ENCODE data around the gene SLC4A1AP.

SLC4A1AP gene

DNA sequence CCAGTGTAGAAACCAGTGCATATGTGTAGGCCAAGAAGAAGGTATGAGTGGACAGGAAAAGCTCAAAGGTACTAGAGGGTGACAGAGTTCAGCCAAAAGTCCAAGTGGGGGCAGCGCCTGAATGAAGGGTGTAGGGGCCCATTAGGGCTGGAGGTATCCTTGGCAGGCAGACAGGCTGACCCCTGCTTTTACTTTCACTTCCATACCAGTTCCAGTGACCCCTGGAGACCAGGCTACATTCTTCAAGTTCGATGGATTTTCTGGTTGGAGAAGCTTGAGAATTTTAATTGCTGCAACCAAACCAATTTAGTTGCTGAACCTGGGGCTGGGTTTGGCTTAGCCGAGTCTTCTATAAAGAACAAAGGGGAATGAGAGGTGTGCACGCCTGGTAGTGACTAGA, 65.5 kb downstream of the SLC4A1AP start:
- DNase-seq (ENCODE audit: low read depth in 1 of 2, low spot score in 1 of 2) = no peak
- Histone ChIP-seq H3K4me3 (replicated peaks; ENCODE audit: insufficient read depth, low read length) (no peak overlapping the region), H3K27me3 (ENCODE audit: insufficient read depth, poor library complexity, severe bottlenecking) (no peaks in the 10 kb centered on the region), H3K27ac (replicated peaks) (no peak overlapping the region)
- TF ChIP-seq POLR2AphosphoS5 (IDR thresholded peaks at IDR 0.05; ENCODE audit: low read depth) (no peak), SPI1 (IDR thresholded peaks at IDR 0.05; ENCODE audit: borderline replicate concordance, low read depth) (no peak), GABPA (IDR thresholded peaks at IDR 0.05; ENCODE audit: low read depth) (no peak)
- TF ChIP-seq, protein P1, sequence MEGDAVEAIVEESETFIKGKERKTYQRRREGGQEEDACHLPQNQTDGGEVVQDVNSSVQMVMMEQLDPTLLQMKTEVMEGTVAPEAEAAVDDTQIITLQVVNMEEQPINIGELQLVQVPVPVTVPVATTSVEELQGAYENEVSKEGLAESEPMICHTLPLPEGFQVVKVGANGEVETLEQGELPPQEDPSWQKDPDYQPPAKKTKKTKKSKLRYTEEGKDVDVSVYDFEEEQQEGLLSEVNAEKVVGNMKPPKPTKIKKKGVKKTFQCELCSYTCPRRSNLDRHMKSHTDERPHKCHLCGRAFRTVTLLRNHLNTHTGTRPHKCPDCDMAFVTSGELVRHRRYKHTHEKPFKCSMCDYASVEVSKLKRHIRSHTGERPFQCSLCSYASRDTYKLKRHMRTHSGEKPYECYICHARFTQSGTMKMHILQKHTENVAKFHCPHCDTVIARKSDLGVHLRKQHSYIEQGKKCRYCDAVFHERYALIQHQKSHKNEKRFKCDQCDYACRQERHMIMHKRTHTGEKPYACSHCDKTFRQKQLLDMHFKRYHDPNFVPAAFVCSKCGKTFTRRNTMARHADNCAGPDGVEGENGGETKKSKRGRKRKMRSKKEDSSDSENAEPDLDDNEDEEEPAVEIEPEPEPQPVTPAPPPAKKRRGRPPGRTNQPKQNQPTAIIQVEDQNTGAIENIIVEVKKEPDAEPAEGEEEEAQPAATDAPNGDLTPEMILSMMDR (IDR thresholded peaks at IDR 0.05; ENCODE audit: insufficient read depth, low read length) = no peak
- TF ChIP-seq, protein P2, sequence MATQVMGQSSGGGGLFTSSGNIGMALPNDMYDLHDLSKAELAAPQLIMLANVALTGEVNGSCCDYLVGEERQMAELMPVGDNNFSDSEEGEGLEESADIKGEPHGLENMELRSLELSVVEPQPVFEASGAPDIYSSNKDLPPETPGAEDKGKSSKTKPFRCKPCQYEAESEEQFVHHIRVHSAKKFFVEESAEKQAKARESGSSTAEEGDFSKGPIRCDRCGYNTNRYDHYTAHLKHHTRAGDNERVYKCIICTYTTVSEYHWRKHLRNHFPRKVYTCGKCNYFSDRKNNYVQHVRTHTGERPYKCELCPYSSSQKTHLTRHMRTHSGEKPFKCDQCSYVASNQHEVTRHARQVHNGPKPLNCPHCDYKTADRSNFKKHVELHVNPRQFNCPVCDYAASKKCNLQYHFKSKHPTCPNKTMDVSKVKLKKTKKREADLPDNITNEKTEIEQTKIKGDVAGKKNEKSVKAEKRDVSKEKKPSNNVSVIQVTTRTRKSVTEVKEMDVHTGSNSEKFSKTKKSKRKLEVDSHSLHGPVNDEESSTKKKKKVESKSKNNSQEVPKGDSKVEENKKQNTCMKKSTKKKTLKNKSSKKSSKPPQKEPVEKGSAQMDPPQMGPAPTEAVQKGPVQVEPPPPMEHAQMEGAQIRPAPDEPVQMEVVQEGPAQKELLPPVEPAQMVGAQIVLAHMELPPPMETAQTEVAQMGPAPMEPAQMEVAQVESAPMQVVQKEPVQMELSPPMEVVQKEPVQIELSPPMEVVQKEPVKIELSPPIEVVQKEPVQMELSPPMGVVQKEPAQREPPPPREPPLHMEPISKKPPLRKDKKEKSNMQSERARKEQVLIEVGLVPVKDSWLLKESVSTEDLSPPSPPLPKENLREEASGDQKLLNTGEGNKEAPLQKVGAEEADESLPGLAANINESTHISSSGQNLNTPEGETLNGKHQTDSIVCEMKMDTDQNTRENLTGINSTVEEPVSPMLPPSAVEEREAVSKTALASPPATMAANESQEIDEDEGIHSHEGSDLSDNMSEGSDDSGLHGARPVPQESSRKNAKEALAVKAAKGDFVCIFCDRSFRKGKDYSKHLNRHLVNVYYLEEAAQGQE (IDR thresholded peaks at IDR 0.05; ENCODE audit: insufficient replicate concordance, low read depth) = no peak

DNA sequence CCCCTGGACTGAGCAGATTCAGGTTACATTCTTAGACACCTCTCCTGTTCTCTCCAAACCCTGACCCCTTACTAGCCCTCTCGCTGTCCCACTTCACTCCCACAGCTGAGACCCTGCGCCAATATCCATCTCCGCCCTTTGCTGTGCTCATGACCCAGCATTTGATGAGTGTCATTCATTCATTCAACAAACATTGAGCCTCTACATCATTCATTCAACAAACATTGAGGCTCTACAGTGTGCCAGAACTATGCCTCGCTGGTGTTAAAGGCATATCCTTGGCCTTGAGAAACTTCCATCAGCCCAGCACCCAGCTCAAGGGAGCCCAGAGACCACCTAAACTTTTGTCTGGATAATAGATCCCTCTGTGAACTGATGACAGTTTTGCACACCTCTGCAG, 65.9 kb downstream of the SLC4A1AP start:
- DNase-seq (ENCODE audit: low read depth in 1 of 2, low spot score in 1 of 2) = no peak
- no peaks in the 10 kb centered on the region for H3K27me3 ChIP-seq (ENCODE audit: insufficient read depth, poor library complexity, severe bottlenecking)
- H3K4me3 ChIP-seq (replicated peaks; ENCODE audit: insufficient read depth, low read length) = no peak overlapping the region
- TF ChIP-seq GABPA (IDR thresholded peaks at IDR 0.05; ENCODE audit: low read depth) (no peak), POLR2AphosphoS5 (IDR thresholded peaks at IDR 0.05; ENCODE audit: low read depth) (no peak), SPI1 (IDR thresholded peaks at IDR 0.05; ENCODE audit: borderline replicate concordance, low read depth) (no peak)
- TF ChIP-seq, protein P1 (IDR thresholded peaks at IDR 0.05; ENCODE audit: insufficient read depth, low read length) = no peak
- TF ChIP-seq, protein P2 (IDR thresholded peaks at IDR 0.05; ENCODE audit: insufficient replicate concordance, low read depth) = no peak
- H3K27ac ChIP-seq (replicated peaks) = no peak overlapping the region

DNA sequence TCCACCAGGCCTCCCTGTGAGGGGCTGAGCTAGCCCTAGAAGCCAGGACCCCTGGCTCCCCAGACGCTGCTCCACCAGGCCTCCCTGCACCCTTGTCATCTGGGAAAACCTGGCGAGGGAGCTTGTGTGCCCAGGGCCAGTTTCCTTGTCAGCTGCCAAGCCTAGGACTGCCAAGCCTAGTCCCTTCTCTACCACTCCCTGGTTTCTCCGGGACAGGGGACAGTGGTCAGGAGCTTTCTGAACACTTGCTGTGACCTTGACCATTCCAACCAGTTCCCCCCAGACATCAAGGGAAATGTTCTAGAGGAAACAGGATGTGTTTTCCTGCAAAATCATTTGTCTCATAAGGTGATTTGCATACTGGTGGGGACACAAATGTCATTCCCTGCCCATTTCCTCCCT, 66.6 kb downstream of the SLC4A1AP start:
- Histone ChIP-seq H3K4me3 (replicated peaks; ENCODE audit: insufficient read depth, low read length) (no peak overlapping the region), H3K27me3 (ENCODE audit: insufficient read depth, poor library complexity, severe bottlenecking) (no peaks in the 10 kb centered on the region), H3K27ac (replicated peaks) (no peak overlapping the region)
- no peak for DNase-seq (ENCODE audit: low read depth in 1 of 2, low spot score in 1 of 2)
- TF ChIP-seq, protein P1 (IDR thresholded peaks at IDR 0.05; ENCODE audit: insufficient read depth, low read length) = no peak
- TF ChIP-seq GABPA (IDR thresholded peaks at IDR 0.05; ENCODE audit: low read depth) (no peak), POLR2AphosphoS5 (IDR thresholded peaks at IDR 0.05; ENCODE audit: low read depth) (no peak)

DNA sequence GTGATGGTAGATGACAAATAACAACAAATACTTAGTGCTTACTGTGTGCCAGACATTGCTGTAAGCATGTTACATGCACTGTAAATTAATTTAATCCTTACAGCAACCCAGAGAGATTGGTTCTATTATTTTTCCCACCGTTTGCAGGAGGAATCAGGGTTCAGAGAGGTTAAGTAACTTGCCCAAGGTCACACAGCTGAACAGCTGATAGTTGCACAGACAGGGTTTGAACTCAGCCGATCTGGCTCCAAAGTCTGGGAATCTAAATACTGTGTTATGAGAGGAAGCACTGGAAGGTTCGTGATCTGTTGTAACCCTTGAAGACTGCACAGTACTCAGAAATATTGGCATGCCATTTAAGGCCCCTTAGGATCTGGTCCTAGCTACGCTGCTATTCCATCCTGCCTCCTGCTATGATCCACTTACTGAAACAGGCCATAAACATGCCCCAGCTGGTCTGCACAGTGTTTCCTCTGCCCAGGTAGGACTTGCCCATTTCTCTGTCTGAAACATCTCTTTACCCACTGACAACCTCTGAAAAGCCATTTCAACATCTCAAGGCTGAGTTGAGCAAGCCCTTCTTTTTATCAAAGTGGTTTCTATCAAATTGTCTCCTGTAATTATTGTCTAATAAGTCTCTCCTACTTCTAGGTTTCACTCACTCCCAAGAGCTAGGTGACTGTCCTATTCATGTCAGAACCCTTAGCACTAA, 67.4 kb downstream of the SLC4A1AP start:
- H3K4me3 ChIP-seq (replicated peaks; ENCODE audit: insufficient read depth, low read length) = no peak overlapping the region
- H3K27me3 ChIP-seq (ENCODE audit: insufficient read depth, poor library complexity, severe bottlenecking) = no peaks in the 10 kb centered on the region
- H3K27ac ChIP-seq (replicated peaks) = no peak overlapping the region
- TF ChIP-seq POLR2AphosphoS5 (IDR thresholded peaks at IDR 0.05; ENCODE audit: low read depth) (no peak), SPI1 (IDR thresholded peaks at IDR 0.05; ENCODE audit: borderline replicate concordance, low read depth) (no peak), GABPA (IDR thresholded peaks at IDR 0.05; ENCODE audit: low read depth) (no peak)
- TF ChIP-seq, protein P2 (IDR thresholded peaks at IDR 0.05; ENCODE audit: insufficient replicate concordance, low read depth) = no peak
- TF ChIP-seq, protein P1 (IDR thresholded peaks at IDR 0.05; ENCODE audit: insufficient read depth, low read length) = no peak
- no peak for DNase-seq (ENCODE audit: low read depth in 1 of 2, low spot score in 1 of 2)
